PC-3 (cell line): ENCODE measurements around the gene PRTFDC1. TPM values are rescaled to one million over a fixed set of nuclear protein-coding genes. Genes with fewer than 3 reads are reported as not detected.

Experiments
- ATAC-seq: fragments of 200-7000 bp; cut with Tn5 transposase; 2 replicates; pipeline ENCODE4 v1.9.1; 2020; ENCODE audit warnings: mild to moderate bottlenecking, moderate library complexity
- BruUV-seq: library from RNA; stranded (reverse); fragments of 400-500 nt; replicated peaks from 2 replicates; lab custom pipeline; 2021; lab: Mats Ljungman, UMichigan
- CTCF ChIA-PET: fragments of 300-600 bp; sonication (Branson Sonifier 250); formaldehyde crosslinking; loops from one replicate; lab custom pipeline; 2022; ENCODE audit warnings: antibody characterized with exemption; lab: Charles Lee
- POLR2A ChIA-PET: fragments of 300-600 bp; sonication (Branson Sonifier 250); formaldehyde crosslinking; loops from one replicate; lab custom pipeline; 2022; ENCODE audit warnings: antibody characterized with exemption; ENCODE audit not compliant: unreplicated experiment; lab: Charles Lee
- DNase-seq: peaks from one replicate; pipeline ENCODE4 v3.0.0-alpha.2; 2015
- H2AFZ ChIP-seq: fragments of 300-600 bp; sonication (generic); 2 replicates; pipeline ENCODE4 v1.6.0; 2016; ENCODE audit warnings: antibody characterized with exemption, low read length
- H3F3A ChIP-seq: fragments of 300-600 bp; sonication (generic); one replicate; pipeline ENCODE4 v1.6.0; 2017; ENCODE audit warnings: antibody characterized with exemption, low read length, control low read depth, mild to moderate bottlenecking; ENCODE audit not compliant: unreplicated experiment
- H3K27ac ChIP-seq: fragments of 300-600 bp; sonication (generic); 2 replicates; pipeline ENCODE4 v1.5.1; 2016; ENCODE audit warnings: mild to moderate bottlenecking, low read length
- H3K27me3 ChIP-seq: fragments of 300-600 bp; sonication (generic); 2 replicates; pipeline ENCODE4 v1.6.1; 2016; ENCODE audit warnings: low read length, mixed read lengths
- H3K36me3 ChIP-seq: fragments of 300-600 bp; sonication (generic); 2 replicates; pipeline ENCODE4 v1.6.1; 2016; ENCODE audit warnings: low read depth, mixed run types, low read length, mixed read lengths
- H3K4me1 ChIP-seq: fragments of 300-600 bp; sonication (generic); 2 replicates; pipeline ENCODE4 v1.5.1; 2016; ENCODE audit warnings: low read length; ENCODE audit not compliant: insufficient read depth
- H3K4me2 ChIP-seq: fragments of 300-600 bp; sonication (generic); 2 replicates; pipeline ENCODE4 v1.6.0; 2016; ENCODE audit warnings: low read length
- H3K4me3 ChIP-seq: fragments of 300-600 bp; sonication (generic); 2 replicates; pipeline ENCODE4 v1.5.1; 2016; ENCODE audit warnings: mild to moderate bottlenecking, low read length, mixed read lengths
- H3K79me2 ChIP-seq: fragments of 300-600 bp; sonication (generic); 2 replicates; pipeline ENCODE4 v1.6.1; 2017; ENCODE audit warnings: low read length, mixed read lengths
- H3K9ac ChIP-seq: fragments of 300-600 bp; sonication (generic); 2 replicates; pipeline ENCODE4 v1.6.0; 2016; ENCODE audit warnings: mild to moderate bottlenecking, low read length
- H3K9me2 ChIP-seq: fragments of 300-600 bp; sonication (generic); replicated peaks from 2 replicates; pipeline ENCODE4 v1.6.1; 2016; ENCODE audit warnings: mixed run types, low read length, mixed read lengths
- H3K9me3 ChIP-seq: fragments of 300-600 bp; sonication (generic); 2 replicates; pipeline ENCODE4 v1.6.1; 2016; ENCODE audit warnings: low read length, mixed read lengths
- H4K20me1 ChIP-seq: fragments of 300-600 bp; sonication (generic); 2 replicates; pipeline ENCODE4 v1.6.1; 2016; ENCODE audit warnings: low read length, mixed read lengths
- CTCF ChIP-seq: fragments of 300-600 bp; sonication (generic); conservative IDR thresholded peaks from 2 replicates; pipeline ENCODE4 v1.5.1; 2017; ENCODE audit warnings: antibody characterized with exemption, low read depth, mild to moderate bottlenecking, low read length
- EZH2 ChIP-seq: fragments of 300-600 bp; sonication (generic); IDR thresholded peaks from one replicate; pipeline ENCODE4 v1.6.1; 2017; ENCODE audit warnings: antibody characterized with exemption, mild to moderate bottlenecking, low read length; ENCODE audit not compliant: unreplicated experiment
- EZH2phosphoT487 ChIP-seq: fragments of 300-600 bp; sonication (generic); IDR thresholded peaks from 2 replicates; pipeline ENCODE4 v1.6.1; 2018; ENCODE audit warnings: mild to moderate bottlenecking, antibody characterized with exemption, low read length, borderline replicate concordance
- intact Hi-C: fragments of 100-400 bp; cut with micrococcal nuclease; formaldehyde crosslinking; loops from 2 replicates; pipeline ENCODE4 v1.9.0; 2023
- total RNA-seq: library from RNA; depleted of rRNA; stranded (reverse); fragments of >200 nt; gene quantifications from 2 replicates; pipeline ENCODE4 v1.2.3, GENCODE V29; 2014

PRTFDC1 gene
- total RNA-seq, 1 experiment from 2014 or later, result 10.2 TPM

GRCh38 chr10:24871011-24871935 lies 81.1 kb downstream of the PRTFDC1 start:
- no peak for TF ChIP-seq EZH2phosphoT487
- TF ChIP-seq CTCF, result no peak
- no peak for TF ChIP-seq EZH2
- ChIA-PET CTCF (no interaction called here), POLR2A (no interaction called here)
- ATAC-seq (no peak), DNase-seq (no peak)
- Histone ChIP-seq H3K4me2 (no peak overlapping the region), H3K4me3 (no peak overlapping the region), H3K9ac (no peak overlapping the region), H4K20me1 (no peaks in the 10 kb centered on the region), H3K4me1 (peaks cover 29% of the 10 kb centered on the region), H3K27me3 (no peaks in the 10 kb centered on the region), H3K36me3 (no peaks in the 10 kb centered on the region), H3F3A (no peaks in the 10 kb centered on the region), H3K9me2 (no peaks in the 10 kb centered on the region), H3K9me3 (no peaks in the 10 kb centered on the region), H3K79me2 (no peaks in the 10 kb centered on the region), H2AFZ (no peak overlapping the region), H3K27ac (no peak overlapping the region)
- intact Hi-C loops, result no loop called here
- no TSS peak for BruUV-seq

GRCh38 chr10:24869354-24870015 lies 82.9 kb downstream of the PRTFDC1 start:
- Histone ChIP-seq H4K20me1 (no peaks in the 10 kb centered on the region), H3K79me2 (no peaks in the 10 kb centered on the region), H3K4me1 (peaks cover 45% of the 10 kb centered on the region), H3K9ac (no peak overlapping the region), H3K36me3 (no peaks in the 10 kb centered on the region), H3K4me3 (no peak overlapping the region), H3K9me3 (no peaks in the 10 kb centered on the region), H2AFZ (no peak overlapping the region), H3K27ac (peak overlapping the region; percentile 65), H3K9me2 (no peaks in the 10 kb centered on the region), H3K4me2 (peak overlapping the region; percentile 13), H3K27me3 (no peaks in the 10 kb centered on the region), H3F3A (no peaks in the 10 kb centered on the region)
- TF ChIP-seq EZH2, result no peak
- no peak for TF ChIP-seq EZH2phosphoT487
- no peak for TF ChIP-seq CTCF
- CTCF ChIA-PET, result interaction anchor here (0.6 to 1.1 kb wide), 2 partner anchors 79 to 120 kb away, joined by 4 read pairs; no protein-coding TSS in a partner anchor
- intact Hi-C loops, result loop anchor here (5.0 to 10.0 kb wide), 4 partner anchors 33 to 225 kb away; partner anchors contain the start of gene ARHGAP21
- peak; percentile 63 for ATAC-seq
- POLR2A ChIA-PET, result interaction anchor here (0.7 kb wide), 1 partner anchor 170 kb away, joined by 5 read pairs; no protein-coding TSS in a partner anchor
- BruUV-seq, result no TSS peak
- peak; percentile 77 for DNase-seq
